Measurements from ENCODE around the gene CPNE5.

The CPNE5 gene

DNA sequence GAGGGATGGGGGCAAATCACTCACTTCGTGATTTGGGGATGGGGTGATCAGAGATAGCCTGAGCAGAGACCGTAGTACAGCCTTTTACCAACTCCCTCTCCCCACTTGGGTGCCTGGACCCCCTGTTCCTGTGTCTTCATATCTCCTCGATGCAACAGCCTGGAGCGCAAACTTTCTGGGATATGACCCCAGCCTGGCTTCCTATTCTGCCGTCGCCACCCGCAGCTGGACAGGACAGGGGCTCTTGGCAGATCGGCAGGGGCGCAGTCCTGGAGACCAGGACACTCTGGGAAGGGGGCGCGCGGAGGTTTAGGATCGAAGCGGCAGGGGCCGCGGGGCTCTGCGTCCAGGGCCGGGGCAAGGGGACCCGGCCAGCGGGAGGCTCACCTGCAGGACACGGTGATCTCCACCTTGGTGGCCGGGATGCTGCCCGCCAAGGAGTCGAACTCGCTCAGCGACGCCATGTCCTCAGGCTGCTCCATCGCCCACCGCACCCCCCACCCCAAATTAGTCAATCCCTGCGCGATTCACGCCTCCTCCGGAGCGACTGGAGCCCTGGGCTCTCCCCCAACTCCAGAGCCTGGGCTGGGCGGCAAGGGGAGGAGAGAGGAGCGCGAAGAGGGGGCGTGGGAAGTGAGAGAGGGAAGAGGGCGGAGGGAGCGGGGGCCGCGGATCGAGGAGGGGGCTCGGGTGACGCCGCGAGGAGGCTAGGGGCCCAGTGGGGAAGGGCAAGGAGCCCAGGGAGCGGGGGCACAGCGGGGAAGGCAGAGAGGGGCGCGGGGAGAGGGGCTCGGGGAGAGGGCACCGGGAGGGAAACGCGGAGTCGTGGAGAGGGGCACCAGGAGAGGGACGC lies at the start of gene CPNE5:
CPNE5 (minus strand) TSS at position 549 of the 853 bp plus-strand sequence; CDS start at position 482, 67 bp downstream.
- DNase-seq, result no peak

DNA sequence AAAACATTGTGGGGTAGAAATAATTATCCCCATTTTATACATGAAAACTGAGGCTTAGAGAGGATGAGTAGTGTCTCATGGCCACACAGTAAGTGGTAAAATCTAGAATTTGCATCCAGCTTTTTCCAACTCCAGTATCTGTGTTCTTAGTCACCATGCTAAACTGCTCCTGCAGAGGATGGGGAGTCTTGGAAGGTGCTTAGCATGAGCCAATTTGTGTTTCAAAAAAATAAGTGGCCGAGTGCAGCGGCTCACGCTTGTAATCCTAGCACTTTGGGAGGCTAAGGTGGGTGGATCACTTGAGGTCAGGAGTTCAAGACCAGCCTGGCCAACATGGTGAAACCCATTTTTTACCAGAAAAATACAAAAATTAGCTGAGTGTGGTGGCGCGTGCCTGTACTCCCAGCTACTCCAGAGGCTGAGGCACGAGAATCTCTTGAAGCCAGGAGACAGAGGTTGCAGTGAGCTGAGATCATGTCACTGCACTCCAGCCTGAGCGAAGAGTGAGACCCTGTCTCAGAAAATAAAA lies 48.9 kb upstream of the CPNE5 start:
- DNase-seq, result no peak

DNA sequence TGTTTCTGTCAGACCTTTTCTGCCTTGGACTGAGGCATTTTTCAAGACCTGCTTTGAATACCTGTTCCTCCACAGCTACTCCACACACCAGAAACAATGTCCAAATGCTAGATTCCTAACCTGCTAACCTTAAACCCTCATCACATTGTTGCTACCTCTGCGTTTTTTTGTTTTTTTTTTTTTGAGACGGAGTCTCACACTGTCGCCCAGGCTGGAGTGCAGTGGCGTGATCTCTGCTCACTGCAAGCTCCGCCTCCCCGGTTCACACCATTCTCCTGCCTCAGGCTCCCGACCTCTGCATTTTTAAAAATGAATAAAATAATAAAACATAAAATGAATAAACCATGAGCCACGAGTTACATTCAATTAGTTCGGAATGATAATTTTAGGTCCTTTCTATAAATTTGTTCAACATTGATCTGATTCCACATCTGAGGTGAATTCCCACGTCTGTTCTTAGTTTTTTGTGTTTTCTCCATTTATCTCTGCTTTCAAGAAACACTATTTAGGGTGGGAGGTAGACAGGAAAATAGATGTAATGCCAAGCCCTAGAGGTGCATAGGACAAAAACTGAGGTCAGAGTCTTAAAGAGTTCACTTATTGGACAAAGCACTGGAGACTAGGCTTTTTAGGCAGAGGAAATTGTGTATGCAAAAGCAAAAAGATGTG lies 47.8 kb upstream of the CPNE5 start:
- no peak for DNase-seq

DNA sequence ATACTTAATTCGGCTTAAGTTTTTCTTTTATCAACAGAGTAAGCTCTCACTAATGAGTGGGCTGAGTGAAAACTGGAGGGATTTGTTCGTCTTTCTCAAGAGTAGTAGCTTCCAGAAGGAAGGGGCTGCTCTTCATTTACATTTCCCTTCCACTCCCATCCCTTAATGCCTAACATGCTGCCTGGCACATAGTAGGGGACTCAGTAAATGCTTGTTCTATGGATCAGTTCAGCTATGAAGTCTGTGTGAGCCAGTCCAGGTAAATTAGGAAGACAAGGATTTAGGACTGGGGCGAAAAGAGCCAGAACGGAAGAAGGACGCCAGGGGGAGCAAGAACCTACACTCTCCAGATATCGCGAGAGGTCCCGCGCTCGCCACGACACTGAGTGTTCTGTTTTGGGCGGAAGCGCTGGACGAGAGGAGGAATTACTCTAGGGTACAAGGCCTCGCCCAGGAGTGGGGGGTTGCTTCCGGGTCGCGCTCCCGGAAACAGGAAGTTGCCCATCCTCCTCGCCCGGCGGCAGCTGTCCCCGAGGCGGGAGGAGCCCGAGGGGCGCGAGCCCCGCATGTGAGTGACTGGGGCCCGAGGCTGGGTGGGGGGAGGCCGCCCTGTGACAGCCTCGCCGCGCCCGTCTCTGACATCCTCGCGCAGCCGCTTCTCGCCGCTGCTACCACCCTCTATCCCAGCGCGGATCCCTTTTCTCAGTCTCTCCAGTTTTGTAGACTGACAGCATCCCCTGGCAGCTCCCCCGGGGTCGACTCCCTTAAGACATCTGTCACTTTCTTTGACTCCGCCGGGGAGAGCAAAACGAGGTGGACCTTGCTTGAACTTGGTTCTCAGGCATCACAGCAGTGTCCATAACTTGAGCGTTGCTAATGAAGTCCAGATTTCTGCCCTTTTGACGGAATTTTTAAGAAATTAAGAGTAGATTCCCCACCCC lies 46.5 kb upstream of the CPNE5 start, which contains the start of gene C6orf89:
C6orf89 (plus strand) TSS at position 492 of the 941 bp plus-strand sequence. CDS start 13,493 bp downstream, outside the sequence.
- DNase-seq, result peak; percentile 85

DNA sequence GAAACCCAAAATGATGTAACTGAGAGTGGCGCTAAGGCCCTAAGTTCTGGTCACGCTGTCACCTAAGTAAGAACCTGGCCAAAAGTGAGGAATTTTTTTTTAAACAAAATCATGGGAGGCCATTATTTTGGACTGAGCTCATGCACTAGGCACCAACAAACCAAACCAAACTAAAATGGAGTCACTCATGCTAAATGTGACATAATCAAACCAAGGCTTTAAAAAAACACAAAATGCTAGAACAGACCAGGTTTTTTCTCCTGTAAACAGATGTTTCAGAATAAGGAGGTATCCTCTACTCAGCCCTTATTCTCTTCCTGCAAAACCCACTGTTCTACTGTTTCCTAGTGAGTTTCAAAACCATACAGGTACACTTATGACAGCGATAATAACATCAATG lies 45.4 kb upstream of the CPNE5 start:
- no peak for DNase-seq

DNA sequence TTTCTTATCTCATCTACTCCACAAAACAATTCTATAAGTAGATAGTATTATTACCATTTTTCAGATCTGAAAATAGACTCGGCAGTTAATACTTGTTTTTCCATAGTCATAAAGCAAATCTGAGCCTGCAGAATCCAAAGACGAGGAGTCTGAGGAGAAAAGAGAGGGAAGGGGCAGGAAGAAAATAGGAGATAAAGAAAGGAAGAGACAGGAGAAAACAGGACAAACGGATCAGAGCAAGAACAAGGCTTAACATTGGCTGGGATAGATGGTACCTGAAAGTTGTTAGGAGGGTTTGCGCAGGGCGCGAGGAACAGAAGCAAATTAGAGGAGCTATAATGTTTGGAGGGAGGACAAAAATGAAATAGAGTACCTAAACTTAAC lies 36.0 kb upstream of the CPNE5 start:
- no peak for DNase-seq

DNA sequence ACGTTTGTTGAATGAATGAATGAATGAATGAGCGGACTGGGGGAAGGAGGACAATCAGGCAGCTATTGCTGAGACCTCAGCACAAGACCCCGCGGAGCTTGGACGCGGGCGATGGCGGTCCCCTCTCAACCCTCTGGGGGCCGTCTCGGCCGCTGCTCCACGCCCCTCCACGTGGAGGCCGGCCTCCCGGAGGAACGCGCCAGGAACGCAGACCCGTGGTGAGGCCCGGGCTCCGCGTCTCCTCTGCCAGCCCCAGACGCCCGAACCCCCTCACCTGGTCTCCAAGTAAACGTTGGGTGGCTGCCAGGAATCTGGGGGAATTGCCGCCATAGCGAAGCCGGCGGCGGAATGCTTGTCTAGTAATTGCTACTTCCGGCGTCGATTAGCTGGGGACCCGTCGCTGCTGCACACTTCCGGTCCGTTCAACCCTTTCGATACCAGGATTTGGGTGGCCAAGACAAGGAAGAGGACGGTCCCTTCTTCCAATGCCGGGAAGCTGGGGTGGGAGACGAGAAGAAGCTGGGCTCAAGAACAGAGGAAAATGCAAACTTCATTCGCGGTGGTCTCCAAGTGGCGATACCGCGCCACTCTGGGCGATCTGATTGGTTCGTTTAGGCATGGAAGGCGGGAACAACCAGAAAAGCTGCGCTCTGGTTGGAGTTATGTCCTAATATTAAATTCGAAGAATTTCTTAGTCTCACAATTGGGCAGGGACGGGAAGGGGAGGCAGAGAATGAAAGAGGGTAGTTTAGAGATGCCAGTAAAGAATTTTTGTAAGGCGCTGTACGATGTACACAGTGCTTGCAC lies 35.4 kb upstream of the CPNE5 start, which contains the start of gene PPIL1:
PPIL1 (minus strand) TSS at position 361 of the 807 bp plus-strand sequence; CDS start at position 330, 31 bp downstream.
- peak; percentile 78 for DNase-seq

DNA sequence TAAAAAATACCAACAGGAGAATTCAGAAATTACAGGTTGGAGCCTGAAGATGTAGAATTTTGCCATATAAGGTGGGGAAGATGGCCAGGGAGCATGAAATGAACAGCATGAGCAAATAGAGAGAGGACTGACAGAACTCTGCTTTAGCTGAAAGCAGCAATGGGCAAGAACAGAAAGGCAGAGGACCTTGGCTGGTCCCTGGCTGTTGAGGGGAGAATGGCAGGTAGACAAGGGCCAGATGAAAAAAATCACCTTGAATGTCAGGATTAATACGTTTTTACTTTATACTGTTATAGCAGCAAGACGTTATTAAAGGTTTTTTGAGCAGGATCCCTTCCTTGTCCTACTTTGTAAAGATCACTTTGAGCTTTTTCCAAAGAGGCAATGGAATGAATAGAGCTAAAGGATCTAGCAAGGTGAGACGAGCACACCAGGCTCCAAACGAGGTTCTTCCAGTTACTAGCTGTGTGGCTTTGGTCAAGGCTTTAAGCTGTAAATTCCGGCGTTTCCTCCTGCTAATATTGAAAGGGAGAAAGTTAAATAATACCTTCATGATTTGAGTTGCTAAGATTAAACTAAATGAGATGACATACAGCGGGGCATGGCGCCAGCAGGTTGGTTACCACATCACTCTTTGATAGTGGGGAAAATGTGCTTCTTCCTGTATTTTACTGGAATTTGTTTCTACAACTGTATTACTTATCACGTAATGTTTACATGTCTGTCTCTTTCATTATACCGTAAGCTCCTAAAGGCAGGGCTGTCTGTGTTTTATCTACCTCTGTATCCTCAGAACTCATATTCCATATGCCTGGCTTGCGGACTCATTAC lies 34.6 kb upstream of the CPNE5 start:
- DNase-seq, result no peak

DNA sequence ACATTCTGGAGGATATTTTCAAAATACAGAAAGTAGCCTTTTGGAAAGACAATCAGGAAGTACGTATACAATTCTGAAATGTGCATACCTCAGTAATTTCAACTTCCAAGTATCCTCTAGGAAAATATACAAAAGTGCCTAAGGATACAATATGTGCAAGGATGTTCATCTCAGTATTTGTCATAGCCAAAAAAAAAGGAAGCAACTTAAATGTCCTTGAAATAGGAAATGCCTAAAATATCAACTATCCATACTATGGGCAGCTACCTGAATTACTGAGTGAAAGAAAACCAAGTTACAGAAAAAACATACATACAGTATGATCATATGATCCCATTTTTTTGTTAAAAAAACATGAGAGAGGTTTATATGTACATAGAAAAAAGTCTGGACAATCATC lies 33.9 kb upstream of the CPNE5 start:
- DNase-seq, result no peak

DNA sequence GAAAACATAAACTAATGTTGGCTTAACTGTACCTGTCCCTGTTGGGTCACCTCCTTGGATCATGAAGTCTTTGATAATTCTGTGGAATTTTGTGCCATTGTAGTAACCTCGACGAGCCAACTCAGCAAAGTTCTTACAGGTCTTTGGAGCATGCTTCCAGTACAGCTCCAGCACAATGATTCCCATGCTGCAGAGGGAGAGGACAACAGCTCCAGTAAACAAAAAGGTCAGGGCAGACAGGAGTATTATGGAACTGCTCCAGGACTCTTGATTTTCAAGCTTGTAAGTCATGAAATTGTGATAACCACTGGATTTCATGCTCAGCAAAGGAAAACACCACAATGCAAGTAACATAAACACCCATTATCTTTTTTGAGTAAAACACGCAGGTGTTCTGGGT lies 32.4 kb upstream of the CPNE5 start:
- no peak for DNase-seq

DNA sequence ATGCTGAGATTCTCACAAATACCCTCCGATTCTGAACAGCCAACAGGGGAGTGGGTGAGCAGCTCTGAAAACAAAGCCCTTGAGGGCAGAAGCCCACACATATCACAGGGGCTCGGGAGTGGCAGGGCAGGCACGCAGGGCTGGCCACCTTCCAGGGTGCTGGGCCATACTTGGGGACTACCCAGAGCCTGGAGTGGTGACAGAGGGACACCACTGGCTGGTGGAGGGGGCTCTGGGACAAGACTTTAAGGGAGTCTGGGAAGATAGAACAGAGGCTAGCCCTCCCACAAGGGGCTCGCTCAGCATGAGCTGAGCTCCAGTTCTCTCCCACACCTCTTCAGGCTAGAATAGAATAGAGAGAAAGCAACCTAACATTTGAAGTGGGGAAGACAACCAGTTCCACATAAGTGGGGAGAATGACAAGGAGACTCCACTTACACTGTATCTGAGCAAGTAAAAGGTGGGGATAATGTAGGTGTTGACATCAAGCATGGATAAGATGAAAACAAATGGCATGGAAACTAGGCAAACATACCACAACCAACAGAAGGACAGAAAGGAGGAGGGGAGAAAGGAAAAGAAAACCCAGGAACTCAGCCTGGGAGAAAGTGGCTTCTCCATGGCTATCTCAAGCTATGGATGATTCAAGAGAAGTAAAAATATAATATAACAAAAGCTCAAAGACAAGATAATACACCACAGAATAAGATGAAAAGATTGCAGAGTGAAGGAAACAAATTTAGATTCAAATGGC lies 28.4 kb upstream of the CPNE5 start:
- DNase-seq, result no peak

DNA sequence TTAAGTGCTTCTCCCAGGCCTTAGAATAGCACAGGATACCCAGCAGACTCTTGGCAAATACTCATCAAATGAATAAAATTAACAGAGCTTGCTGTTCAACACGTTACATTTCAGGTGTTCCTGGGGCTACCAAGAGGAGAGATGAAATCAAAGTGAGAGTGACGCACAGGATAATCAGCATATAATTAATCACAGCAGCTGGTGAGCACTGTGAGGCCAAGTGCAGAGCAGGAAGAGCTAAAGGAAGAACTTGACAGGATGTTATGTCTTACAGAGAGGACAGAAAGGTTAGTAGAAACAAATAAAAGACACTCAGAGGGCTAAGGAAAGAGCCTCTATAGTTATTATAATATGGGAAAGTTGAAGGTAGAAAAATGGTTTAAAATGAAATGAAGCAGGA lies 26.6 kb upstream of the CPNE5 start:
- no peak for DNase-seq

DNA sequence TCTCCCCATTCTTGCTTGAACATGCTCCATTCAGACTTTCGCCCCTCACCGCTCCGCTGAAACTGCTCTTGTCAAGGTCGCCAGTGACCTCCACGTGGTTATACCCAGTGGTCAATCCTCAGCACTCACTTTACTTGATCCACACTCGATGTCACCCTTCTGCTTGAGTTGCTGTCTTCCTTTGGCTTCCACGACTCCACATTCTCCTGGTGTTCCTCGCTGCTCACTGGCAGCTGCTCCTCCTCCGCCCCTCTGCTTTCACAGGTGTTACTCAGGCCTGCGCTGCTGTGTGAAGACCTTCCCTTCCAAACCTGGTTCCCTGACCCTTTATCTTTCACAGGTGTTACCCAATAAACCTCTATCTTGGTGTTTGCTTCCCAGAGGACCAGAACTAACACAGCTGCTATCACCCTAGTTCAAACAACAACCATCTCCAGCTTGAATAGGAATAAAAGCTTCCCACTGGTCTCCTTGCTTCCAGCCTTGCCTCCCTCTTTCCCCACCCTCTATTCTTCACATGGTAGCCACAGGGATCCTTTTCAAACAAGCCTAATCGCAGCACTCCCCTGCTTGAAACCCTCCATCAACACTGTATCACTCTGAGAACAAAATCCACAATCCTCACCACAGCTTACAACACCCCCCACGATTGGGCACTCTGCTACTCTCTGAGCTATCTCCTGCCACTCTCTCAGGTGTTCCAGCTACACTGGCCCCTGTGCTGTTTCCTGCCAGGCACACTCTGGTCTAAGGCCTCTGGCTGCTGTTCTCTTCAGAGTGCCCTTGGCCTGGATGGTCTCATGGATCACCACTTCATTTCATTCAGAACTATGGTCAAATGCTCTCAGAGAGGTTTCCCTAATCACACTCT lies 24.7 kb upstream of the CPNE5 start:
- no peak for DNase-seq

DNA sequence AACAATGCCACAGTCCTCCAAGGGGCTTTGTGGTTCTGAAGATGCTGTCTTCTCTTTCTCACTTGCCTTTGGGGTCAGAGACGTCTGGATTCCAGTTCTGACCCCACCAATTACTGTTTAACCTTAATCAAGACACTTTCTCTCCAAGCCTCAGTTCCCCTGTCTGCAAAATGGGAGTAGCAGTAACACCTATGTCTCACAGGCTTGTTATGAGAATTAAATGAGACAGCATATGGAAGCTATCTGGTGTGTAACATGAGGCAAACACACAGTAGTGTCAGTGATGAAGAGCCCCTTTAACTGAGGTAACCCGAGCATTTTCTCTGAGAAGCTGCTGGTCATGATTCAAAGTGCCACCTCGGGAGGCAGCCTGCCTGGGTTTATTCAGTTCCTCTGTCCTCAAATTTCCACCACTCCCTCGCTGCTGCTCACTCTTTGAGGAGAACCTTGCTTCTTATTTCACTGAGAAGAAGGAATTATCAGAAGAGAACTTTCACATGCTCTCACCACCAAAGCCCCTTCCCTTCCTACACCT lies 23.7 kb upstream of the CPNE5 start:
- no peak for DNase-seq

DNA sequence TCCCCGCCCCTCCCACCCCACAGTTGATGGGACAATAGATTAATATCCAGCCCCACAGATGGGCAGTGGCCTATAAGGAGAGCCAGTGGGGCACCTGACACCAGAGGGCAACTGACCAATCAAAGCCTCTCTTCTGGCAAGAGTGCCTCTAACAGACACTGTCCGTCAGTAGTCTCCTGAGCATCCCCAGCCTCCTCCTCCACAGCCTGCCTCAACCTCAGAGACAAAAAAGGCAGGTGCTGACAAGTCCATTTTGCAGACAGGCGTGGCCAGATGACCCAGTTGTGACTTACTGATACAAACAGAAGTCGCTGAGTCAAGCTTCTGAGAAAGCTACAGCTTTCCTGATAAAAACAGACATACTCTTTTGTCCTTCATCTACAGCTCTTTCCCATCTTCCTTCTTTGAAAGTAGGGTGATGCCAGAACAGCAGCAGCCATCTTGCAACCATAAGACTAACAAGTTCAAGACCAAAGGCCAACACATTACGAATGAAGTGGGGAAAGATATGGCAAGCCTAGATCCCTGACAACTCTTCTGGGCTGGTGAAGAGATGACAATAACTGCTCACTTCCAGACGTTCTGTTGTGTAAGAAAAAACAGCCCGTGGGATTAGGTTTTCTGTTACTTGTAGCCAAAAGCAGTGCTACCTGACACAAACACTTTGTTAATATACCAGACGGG lies 23.1 kb upstream of the CPNE5 start:
- DNase-seq, result no peak

DNA sequence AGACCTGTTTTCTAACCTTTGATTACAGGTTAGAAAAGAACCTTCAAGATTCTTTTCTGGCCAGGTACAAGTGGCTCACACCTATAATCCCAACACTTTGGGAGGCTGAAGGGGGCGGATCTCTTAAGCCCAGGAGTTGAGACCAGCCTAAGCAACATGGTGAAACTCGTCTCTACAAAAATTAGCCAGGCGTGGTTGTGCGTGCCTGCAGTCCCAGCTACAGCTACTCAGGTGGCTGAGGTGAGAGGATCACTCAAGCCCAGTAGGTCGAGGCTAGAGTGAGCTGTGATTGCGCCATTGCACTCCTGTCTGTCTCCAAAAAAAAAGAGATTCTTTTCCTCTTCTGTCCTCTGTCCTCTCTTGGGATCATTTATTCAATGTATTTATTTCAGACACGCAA lies 20.9 kb upstream of the CPNE5 start:
- DNase-seq, result no peak

DNA sequence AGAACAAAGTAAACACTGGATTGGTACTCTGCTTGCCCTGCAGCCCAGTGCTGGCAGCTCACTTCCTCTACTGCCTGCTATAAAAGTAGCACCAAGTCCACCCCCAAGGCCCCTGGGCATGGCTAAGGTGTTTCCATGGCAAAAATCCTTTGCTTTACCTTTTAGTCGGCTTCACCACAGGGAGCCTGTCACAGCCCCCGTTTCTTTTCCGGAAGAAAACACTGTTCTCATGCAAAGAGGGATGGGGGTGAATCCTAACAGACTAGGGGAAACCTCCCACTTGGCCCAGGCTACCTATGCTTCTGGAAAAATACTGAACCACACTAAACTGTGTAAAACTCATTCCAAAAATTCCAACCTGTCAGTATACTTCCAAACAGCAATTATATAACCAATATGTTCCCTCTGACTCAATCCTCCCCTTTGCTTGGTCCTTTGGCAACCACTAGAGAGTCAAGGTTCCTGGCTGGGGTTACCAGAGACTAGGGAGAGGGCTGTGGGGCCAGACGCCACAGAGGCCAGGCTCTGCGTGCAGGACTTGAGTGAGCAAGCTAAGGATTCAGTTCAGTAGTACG lies 19.2 kb upstream of the CPNE5 start:
- no peak for DNase-seq

DNA sequence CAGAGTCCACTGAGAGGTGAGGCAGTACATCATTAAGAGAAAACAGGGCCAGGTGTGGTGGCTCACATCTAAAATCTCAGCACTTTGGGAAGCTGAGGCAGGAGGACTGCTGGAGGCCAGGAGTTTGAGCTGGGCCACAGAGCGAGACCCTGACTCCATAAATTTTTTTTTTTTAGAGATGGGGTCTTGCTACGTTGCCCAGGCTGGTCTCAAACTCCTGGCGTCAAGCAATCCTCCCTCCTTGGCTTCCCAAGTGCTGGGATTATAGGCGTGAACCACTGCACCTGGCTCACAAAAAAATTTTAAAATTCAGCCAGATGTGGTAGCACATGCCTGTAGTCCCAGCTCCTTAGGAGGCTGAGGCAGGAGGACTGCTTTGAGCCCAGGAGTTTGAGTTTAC lies 18.1 kb upstream of the CPNE5 start:
- DNase-seq, result no peak

All from NCI-H2107 (cell line).